ENCODE data around the gene UBA6.

UBA6 gene

DNA sequence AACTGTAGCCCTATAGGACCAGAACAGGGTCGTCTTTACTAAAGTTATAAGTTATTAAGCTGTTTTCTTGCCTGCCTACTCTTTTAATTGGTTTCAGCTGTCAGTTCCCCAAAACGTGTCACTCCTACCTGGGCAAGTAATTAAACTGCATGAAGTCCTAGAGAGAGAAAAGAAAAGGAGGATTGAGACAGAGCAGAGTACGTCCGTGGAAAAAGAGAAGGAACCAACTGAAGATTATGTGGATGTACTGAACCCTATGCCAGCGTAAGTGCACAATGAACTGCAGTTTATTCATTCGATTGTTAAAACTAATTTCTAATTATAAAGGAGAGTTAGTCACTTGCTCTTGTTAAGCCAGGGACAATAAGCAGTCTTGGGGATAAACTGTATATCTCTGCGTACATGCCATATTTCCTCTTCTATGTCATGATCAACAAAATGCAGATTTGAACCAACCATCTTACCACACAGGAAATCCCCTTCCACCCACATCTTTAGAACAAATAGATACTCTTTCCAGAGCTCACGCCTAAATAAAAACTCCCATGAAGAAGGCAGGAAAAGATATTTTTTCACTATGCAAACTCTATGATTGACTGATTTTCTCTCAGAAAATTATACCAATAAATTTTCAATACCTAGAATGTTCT is 119.6 kb downstream of the UBA6 start:
- DNase-seq (ENCODE audit: low read depth in 1 of 2, low spot score in 1 of 2) = no peak

DNA sequence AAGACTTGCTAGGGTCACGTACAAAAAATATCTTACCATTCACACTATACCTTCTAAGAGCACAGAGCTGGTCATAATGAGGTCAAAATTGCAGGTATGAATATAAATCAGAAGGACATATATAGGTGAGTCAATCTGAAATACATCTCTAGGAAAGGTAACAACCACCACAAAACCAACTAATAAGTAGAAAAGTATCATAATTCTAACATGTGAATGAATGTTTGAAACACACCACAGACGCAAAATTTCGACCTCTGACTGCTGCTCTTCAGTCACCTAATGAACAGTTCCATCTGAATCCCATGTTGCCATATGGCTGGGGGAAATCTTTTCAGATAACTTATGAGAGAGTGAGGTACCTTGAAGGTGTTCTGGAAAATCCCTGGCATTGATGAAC is 120.4 kb downstream of the UBA6 start:
- DNase-seq (ENCODE audit: low read depth in 1 of 2, low spot score in 1 of 2) = no peak

DNA sequence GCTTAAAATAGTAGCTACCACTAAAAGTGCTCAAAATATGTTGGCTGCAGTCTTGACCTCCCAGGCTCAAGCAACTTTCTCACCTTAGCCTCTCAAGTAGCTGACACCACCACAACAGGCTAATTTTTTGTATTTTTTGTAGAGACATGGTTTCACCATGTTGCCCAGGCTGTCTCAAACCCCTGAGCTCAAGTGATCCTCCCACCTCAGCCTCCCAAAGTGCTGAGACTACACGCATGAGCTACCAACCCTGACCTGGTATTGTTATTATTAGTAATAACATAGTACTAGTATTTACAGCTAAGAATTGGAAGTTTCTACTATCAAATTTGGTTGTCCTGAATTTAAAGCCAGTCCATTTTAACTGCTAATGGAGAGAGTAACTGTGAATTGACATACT is 124.4 kb downstream of the UBA6 start:
- DNase-seq (ENCODE audit: low read depth in 1 of 2, low spot score in 1 of 2) = no peak

DNA sequence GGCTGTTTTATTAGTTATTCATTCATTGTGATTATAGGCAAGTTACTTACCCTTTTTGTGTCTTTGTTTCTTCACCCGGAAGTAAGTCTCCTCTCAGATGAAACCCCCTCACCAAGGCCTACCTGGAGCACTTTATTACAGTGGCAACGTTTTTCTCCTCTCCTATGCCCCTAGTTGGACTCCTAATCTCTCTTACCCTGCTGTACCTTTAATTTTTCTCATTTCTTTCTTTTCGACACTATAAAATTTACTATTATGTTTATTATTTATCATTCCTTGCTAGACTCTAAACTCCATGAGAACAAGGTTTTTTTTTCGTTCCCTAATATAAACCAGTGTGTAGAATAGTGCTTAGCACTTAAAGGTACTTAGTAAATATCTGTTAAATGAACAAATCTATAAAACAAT is 124.9 kb downstream of the UBA6 start:
- DNase-seq (ENCODE audit: low read depth in 1 of 2, low spot score in 1 of 2) = no peak

DNA sequence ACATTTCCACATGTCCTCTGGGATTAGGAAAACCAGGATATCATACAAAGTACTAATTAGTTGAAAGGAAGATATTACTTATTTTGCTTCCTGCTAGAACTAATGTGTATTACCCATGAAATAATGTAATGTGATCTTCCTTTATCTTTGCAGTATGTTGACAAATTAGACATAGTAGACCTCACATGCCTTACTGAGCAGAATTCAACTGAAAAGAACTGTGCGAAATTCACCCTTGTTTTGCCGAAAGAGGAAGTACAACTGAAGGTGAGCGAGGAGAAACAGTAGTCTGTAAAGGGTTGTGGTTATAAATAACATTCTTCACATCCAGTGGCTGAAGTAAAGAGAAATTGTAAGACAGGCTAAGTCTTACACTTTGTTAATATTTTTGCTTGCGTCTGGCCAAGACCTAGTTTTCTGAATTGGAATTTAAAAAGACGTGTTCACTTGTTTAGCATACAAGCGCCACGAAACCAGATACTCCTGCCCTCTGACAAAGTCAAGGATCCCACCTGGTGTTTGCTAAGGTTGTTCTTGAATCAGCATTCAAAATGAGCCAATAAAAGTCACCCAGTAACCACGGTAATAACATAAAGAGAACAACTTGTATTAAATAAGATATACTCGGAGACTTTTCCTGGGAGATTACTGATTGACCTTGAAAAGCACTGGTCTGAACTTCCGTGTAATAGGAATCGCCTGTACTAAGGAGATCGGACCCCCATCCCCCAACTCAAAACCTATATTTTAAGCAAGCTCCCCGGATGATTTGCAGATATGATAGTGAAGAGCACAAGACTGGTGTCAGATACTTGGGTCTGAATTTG is 125.5 kb downstream of the UBA6 start:
- no peak for DNase-seq (ENCODE audit: low read depth in 1 of 2, low spot score in 1 of 2)

DNA sequence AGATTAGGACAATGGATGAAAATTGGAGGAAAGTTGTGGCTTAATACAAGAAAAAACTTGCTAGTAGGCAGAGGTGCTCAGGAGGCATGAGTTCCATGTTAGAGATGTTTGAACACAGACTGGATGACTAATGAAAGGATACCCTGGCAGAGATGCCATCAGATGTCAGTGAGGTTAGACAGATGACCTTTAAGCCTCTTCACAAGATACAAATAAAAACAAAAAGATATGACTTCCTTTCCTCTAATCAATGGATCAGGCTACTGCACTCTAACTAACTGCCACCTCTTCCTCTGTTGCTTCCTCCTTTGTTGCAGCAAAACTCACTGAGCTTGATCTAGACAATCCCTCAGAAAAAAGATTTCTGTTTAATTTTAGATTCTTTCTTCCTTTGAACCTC is 127.8 kb downstream of the UBA6 start:
- no peak for DNase-seq (ENCODE audit: low read depth in 1 of 2, low spot score in 1 of 2)

DNA sequence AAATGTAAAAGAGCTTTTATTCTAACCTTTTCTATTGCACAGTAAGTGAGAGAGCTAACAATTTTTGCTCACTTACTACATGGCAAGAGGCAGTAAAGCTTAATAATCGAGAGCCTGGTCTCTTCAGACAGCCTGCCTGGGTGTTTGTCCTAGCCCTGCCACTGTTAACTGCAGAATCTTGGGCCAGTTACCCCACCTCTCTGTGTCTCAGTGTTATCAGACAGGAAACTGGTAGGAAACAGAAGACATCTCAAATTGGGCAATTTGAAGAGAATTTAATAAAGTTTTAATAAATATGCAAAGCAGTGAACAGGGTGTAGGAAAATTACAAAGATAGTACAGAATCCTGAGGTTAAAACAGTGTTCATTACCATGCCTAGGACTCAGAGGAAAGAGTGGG is 129.0 kb downstream of the UBA6 start:
- no peak for DNase-seq (ENCODE audit: low read depth in 1 of 2, low spot score in 1 of 2)

DNA sequence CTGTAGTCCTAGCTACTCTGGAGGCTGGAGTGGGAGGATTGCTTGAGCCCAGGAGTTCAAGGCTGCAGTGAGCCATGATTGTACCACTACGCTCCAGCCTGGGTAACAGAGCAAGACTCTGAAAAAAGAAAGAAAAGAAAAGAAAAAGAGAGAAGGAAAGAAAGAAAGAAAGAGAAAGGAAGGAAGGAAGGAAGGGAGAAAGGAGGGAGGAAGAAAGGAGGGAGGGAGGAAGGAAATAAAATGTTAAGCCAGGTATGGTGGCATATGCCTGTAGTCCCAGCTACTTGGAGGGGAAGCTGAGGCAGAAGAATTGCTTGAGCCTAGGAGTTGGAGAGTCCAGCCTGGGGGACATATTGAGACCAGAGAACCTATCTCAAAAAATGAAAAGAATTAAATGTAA is 130.4 kb downstream of the UBA6 start:
- no peak for DNase-seq (ENCODE audit: low read depth in 1 of 2, low spot score in 1 of 2)

DNA sequence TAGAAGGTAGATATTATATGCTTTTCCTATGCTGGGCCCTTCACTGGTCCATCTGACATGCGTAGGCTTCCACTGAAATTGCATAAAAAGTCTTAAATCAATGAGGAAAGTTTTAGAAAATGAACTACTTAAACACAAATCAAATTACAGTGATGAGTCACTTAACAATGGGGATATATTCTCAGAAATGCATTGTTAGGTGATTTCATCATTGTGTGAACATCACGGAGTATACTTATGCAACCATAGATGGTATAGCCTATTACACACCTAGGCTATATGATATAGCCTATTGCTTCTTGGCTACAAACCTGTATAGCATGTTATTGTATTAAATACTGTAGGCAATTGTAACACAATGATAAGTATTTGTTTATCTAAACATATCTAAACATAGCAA is 132.1 kb downstream of the UBA6 start:
- DNase-seq (ENCODE audit: low read depth in 1 of 2, low spot score in 1 of 2) = no peak

DNA sequence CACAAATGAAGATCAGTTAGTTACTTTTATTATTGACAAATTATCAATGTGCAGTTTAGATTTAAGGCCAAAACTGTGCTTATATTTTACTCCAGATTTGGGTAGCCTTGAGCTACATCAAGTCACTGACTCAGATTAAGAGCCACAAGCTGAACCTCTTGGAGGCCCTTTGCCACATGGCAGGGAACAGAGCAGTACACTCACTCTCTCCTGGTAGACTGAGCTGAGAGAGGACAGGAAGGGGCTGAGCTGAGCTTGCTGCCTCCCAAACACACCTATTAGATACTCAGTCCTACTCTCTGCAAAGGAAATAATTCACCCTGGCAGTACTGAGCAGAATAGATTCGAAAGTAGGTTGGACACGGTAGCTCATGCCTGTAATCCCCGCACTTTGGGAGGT is 134.6 kb downstream of the UBA6 start:
- no peak for DNase-seq (ENCODE audit: low read depth in 1 of 2, low spot score in 1 of 2)

DNA sequence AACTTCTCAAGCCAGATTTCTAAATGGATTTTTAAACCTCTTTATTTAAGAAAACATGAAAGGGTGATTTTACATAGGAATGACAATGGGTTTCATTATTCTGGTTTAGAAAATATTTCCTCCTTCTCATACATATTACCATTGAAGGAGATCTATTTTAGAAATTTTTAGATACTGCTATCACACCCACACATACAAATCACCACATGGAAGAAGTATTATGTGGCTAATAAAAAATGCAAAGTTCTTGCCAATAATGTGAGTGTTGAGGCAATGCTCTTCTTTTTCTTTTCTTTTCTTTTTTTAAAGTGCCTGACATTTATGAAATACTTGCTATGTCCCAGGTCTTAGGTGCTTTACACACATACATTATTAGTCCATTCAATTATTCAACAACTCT is 135.7 kb downstream of the UBA6 start:
- DNase-seq (ENCODE audit: low read depth in 1 of 2, low spot score in 1 of 2) = no peak
